ENCODE results near the gene PPP6R2. TPM values are rescaled to one million over a fixed set of nuclear protein-coding genes. Genes with fewer than 3 reads are reported as not detected.

Gene PPP6R2
- total and polyA plus RNA-seq, 2 donors (not counting 3 experiments of a cell fraction or from before 2014, with no cell fraction given), result 38.6 to 54.6 TPM

GRCh38 chr22:50398831-50399648 lies 55.9 kb downstream of the PPP6R2 start:
- Histone ChIP-seq H3K27me3 (ENCODE audit: control insufficient read depth in 2 of 2, insufficient read depth in 2 of 2, low read length in 2 of 2) (no peaks in the 10 kb centered on the region), H3K4me2 (ENCODE audit: insufficient read depth, low read length) (no peak overlapping the region), H4K20me1 (replicated peaks; ENCODE audit: control insufficient read depth, extremely low read depth, insufficient read depth, low read length) (no peaks in the 10 kb centered on the region), H3K4me1 (ENCODE audit: control insufficient read depth, extremely low read depth, insufficient read depth, low read length) (peaks cover 30% of the 10 kb centered on the region), H3K9ac (replicated peaks; ENCODE audit: extremely low read depth, insufficient read depth, low read length) (no peak overlapping the region), H3K9me3 (replicated peaks; ENCODE audit: control insufficient read depth, insufficient read depth, low read length) (no peaks in the 10 kb centered on the region), H3K9me1 (replicated peaks; ENCODE audit: control insufficient read depth, extremely low read depth, insufficient read depth, low read length) (no peaks in the 10 kb centered on the region), H3K36me3 (ENCODE audit: control insufficient read depth in 2 of 2, extremely low read depth in 1 of 2, insufficient read depth in 2 of 2, low read length in 2 of 2) (peaks cover 0 to 9% of the 10 kb centered on the region in 2 experiments), H3K27ac (ENCODE audit: insufficient read depth, low read depth, low read length) (no peak overlapping the region), H3K4me3 (replicated peaks in 1 of 3; ENCODE audit: insufficient read depth in 1 of 3, low read depth in 1 of 3, low read length in 3 of 3) (no peak overlapping the region), H2AFZ (ENCODE audit: low read depth, low read length) (no peak overlapping the region), H3K79me2 (ENCODE audit: control insufficient read depth, insufficient read depth, low read length) (peaks cover 3% of the 10 kb centered on the region)
- intact Hi-C loops (cut with micrococcal nuclease) (no loop called here), dilution Hi-C loops (cut with MboI; ENCODE audit: extremely low pct_ligation_motif_present, low sequenced_read_pairs) (no loop called here)
- FAIRE-seq, result no peak
- no TSS peak for BruUV-seq (replicated peaks)
- TF ChIP-seq EZH2 (IDR thresholded peaks at IDR 0.05; ENCODE audit: borderline replicate concordance, low read depth, low read length, severe bottlenecking), result no peak
- no peak for TF ChIP-seq JUN (IDR thresholded peaks at IDR 0.05; ENCODE audit: borderline replicate concordance, insufficient read depth, insufficient read length, low read depth)
- DNase-seq (ENCODE audit: low read depth, low spot score), result no peak
- ChIA-PET CTCF (interaction anchor here (1.0 to 1.4 kb wide), 5 partner anchors 16 to 146 kb away, joined by 3 to 5 read pairs (median 4); no protein-coding TSS in a partner anchor), POLR2A (no interaction called here)

- DNase-seq (ENCODE audit: low read depth, low spot score) (no peak), FAIRE-seq (peak; percentile 70)
- Histone ChIP-seq H3K79me2 (ENCODE audit: control insufficient read depth, insufficient read depth, low read length) (peaks cover 6% of the 10 kb centered on the region), H4K20me1 (replicated peaks; ENCODE audit: control insufficient read depth, extremely low read depth, insufficient read depth, low read length) (no peaks in the 10 kb centered on the region), H2AFZ (ENCODE audit: low read depth, low read length) (no peak overlapping the region), H3K9me3 (replicated peaks; ENCODE audit: control insufficient read depth, insufficient read depth, low read length) (no peaks in the 10 kb centered on the region), H3K4me3 (replicated peaks in 1 of 3; ENCODE audit: insufficient read depth in 1 of 3, low read depth in 1 of 3, low read length in 3 of 3) (no peak overlapping the region), H3K4me2 (ENCODE audit: insufficient read depth, low read length) (no peak overlapping the region), H3K9me1 (replicated peaks; ENCODE audit: control insufficient read depth, extremely low read depth, insufficient read depth, low read length) (no peaks in the 10 kb centered on the region), H3K27ac (ENCODE audit: insufficient read depth, low read depth, low read length) (no peak overlapping the region), H3K9ac (replicated peaks; ENCODE audit: extremely low read depth, insufficient read depth, low read length) (no peak overlapping the region), H3K36me3 (ENCODE audit: control insufficient read depth in 2 of 2, extremely low read depth in 1 of 2, insufficient read depth in 2 of 2, low read length in 2 of 2) (peaks cover 0 to 7% of the 10 kb centered on the region in 2 experiments), H3K4me1 (ENCODE audit: control insufficient read depth, extremely low read depth, insufficient read depth, low read length) (peaks cover 30% of the 10 kb centered on the region), H3K27me3 (ENCODE audit: control insufficient read depth in 2 of 2, insufficient read depth in 2 of 2, low read length in 2 of 2) (no peaks in the 10 kb centered on the region)
- BruUV-seq (replicated peaks), result no TSS peak
- CTCF ChIA-PET, result interaction anchor here (0.8 to 1.4 kb wide), 7 partner anchors 15 to 221 kb away, joined by 3 to 5 read pairs (median 4); partner anchors contain the start of gene SCO2
- dilution Hi-C loops (cut with MboI; ENCODE audit: extremely low pct_ligation_motif_present, low sequenced_read_pairs), result no loop called here
- POLR2A ChIA-PET, result no interaction called here
- intact Hi-C loops (cut with micrococcal nuclease), result loop anchor here (5.0 kb wide), 1 partner anchor 97 kb away; no protein-coding TSS in a partner anchor
- TF ChIP-seq MAX (IDR thresholded peaks at IDR 0.05; ENCODE audit: insufficient read depth, insufficient read length) (no peak), CTCF (IDR thresholded peaks at IDR 0.05; ENCODE audit: extremely low read depth in 1 of 2, insufficient read depth in 1 of 2, low read depth in 1 of 2, low read length in 2 of 2) (peak; percentile 32 to 55)
Measured at GRCh38 chr22:50399751-50400331, 56.7 kb downstream of the PPP6R2 start.
